Left lung (tissue), 14 donors: ENCODE results near the gene TUBB1. TPM values are rescaled to one million over a fixed set of nuclear protein-coding genes. Genes with fewer than 3 reads are reported as not detected.

Experiments used
- ATAC-seq: fragments of 200-7000 bp; cut with Tn5 transposase; one replicate; pipeline ENCODE4 v1.9.1; 2020; ENCODE audit warnings: moderate library complexity
- DNase-seq, 4 donors: peaks; one replicate each; pipeline ENCODE4 v3.0.0-alpha.2; 2013 to 2020
- H3K27ac ChIP-seq, 2 donors: fragments of 200-600 bp; sonication (generic) in 1 of 2; one replicate each; pipeline versions ENCODE4 v1.5.0 to v1.8.0; 2020 to 2021
- H3K27me3 ChIP-seq, 2 donors: fragments of 200-600 bp; sonication (generic) in 1 of 2; one replicate each; pipeline versions ENCODE4 v1.5.0 to v1.8.0; 2020 to 2021
- H3K36me3 ChIP-seq, 2 donors: fragments of 200-600 bp; sonication (generic) in 1 of 2; one replicate each; pipeline versions ENCODE4 v1.5.0 to v1.8.0; 2020 to 2021
- H3K4me1 ChIP-seq, 2 donors: fragments of 200-600 bp; one replicate each; pipeline ENCODE4 v1.8.0; 2021
- H3K4me3 ChIP-seq, 2 donors: fragments of 200-600 bp; sonication (generic) in 1 of 2; one replicate each; pipeline versions ENCODE4 v1.5.0 to v1.8.0; 2020 to 2021; ENCODE audit warnings: mild to moderate bottlenecking in 1 of 2
- H3K9me3 ChIP-seq, 2 donors: fragments of 200-600 bp; sonication (generic) in 1 of 2; one replicate each; pipeline versions ENCODE4 v1.5.0 to v1.8.0; 2020 to 2021
- CTCF ChIP-seq, 2 donors: fragments of 200-600 bp; sonication (generic) in 1 of 2; IDR thresholded peaks; one replicate each; pipeline versions ENCODE4 v1.5.0 to v1.8.0; 2021; ENCODE audit warnings: antibody characterized with exemption in 2 of 2
- intact Hi-C, 2 donors: fragments of 100-400 bp; cut with DNase I; formaldehyde crosslinking; loops; one replicate each; pipeline versions ENCODE4 v1.11.2 to v1.14.2; 2022
- long read RNA-seq, 12 donors: library from polyadenylated mRNA in 2 of 12; unstranded in 2 of 12; transcript quantifications; one replicate each; pipeline ENCODE4 v2.0.0 and lab custom pipeline, GENCODE V29; 2019 to 2026
- polyA plus RNA-seq, 6 donors: library from polyadenylated mRNA; unstranded; fragments of 120-200 nt; gene quantifications; one replicate each; pipeline ENCODE4 v1.2.1, GENCODE V29; 2013; ENCODE audit not compliant: insufficient read length in 6 of 6
- total RNA-seq, 2 donors: library from RNA; stranded (reverse); fragmentation: NEBNext Ultra II Directional; extraction: Animal tissue kit (Norgen Biotek cat#: 25700); gene quantifications; one replicate each; pipeline ENCODE4 v1.2.1, GENCODE V29; 2021
- donor health status: DM: no; HTN: yes; CAD: no.
- donor health status: DM: no; HTN: no; CAD: no.

The TUBB1 gene
- total RNA-seq (1 to 10 TPM; 2.0 to 3.6 TPM), polyA plus RNA-seq (1 to 10 TPM; 3.3 to 5.7 (median 4.7) TPM)
- long read RNA-seq, donor 1, transcript TUBB1-201 (4 exons, 3,496 nt) = major isoform, 6 of 2,416 reads
- long read RNA-seq, donor 1, partial matches to known transcripts = 2,410 of 2,416 reads
- long read RNA-seq, donor 1, other reads (novel, unspliced or antisense) = 0 of 2,416 reads
- long read RNA-seq, donor 2, partial matches to known transcripts = 2,580 of 2,628 reads
- long read RNA-seq, donor 2, other reads (novel, unspliced or antisense) = 47 of 2,628 reads
- long read RNA-seq, donor 3, partial matches to known transcripts = 0 of 1 reads
- long read RNA-seq, donor 3, other reads (novel, unspliced or antisense) = 0 of 1 reads
- long read RNA-seq, donor 4, partial matches to known transcripts = 0 of 2 reads
- long read RNA-seq, donor 4, other reads (novel, unspliced or antisense) = 0 of 2 reads
- long read RNA-seq, donor 5, partial matches to known transcripts = 0 of 3 reads
- long read RNA-seq, donor 5, other reads (novel, unspliced or antisense) = 0 of 3 reads
- long read RNA-seq, donor 6, partial matches to known transcripts = 0 of 1 reads
- long read RNA-seq, donor 6, other reads (novel, unspliced or antisense) = 0 of 1 reads
- long read RNA-seq, donor 7, partial matches to known transcripts = 0 of 2 reads
- long read RNA-seq, donor 7, other reads (novel, unspliced or antisense) = 0 of 2 reads
- long read RNA-seq, donor 8, partial matches to known transcripts = 5 of 6 reads
- long read RNA-seq, donor 8, other reads (novel, unspliced or antisense) = 0 of 6 reads
- long read RNA-seq, donor 9 = 0 reads
- long read RNA-seq, donor 10, partial matches to known transcripts = 0 of 1 reads
- long read RNA-seq, donor 10, other reads (novel, unspliced or antisense) = 0 of 1 reads
- long read RNA-seq, donor 11, partial matches to known transcripts = 2,850 of 2,857 reads
- long read RNA-seq, donor 11, other reads (novel, unspliced or antisense) = 7 of 2,857 reads
- long read RNA-seq, donor 12, partial matches to known transcripts = 5 of 5 reads
- long read RNA-seq, donor 12, other reads (novel, unspliced or antisense) = 0 of 5 reads

DNA sequence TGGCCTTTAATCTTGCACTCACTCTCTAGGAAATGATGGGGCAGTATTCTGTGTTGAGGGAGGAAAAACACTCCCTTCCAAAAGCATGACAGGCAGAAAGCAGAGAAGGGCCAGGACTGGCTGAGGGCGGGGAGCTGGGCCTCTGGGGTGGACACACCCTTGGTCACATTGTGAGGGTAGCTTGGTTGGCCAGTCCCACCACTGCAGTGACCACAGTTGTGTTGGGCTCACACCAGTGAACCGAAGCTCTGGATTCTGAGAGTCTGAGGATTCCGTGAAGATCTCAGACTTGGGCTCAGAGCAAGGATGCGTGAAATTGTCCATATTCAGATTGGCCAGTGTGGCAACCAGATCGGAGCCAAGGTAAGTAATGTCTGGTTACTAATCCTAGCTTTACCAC, at the start of gene TUBB1:
Gene TUBB1 (plus strand): TSS at position 213 of the 400 bp plus-strand sequence. CDS start 94 bp downstream, at position 307.
- H3K27me3 ChIP-seq = no peaks in the 10 kb centered on the region
- ATAC-seq (no peak), DNase-seq (no peak)
- H3K36me3 ChIP-seq = peaks cover 0 to 25% of the 10 kb centered on the region in 2 donors
- TF ChIP-seq CTCF (IDR thresholded peaks at IDR 0.05) = no peak
- peaks cover 0 to 8% of the 10 kb centered on the region in 2 donors for H3K4me1 ChIP-seq
- no peaks in the 10 kb centered on the region for H3K9me3 ChIP-seq
- no peak within 1 kb of the TSS for H3K4me3 ChIP-seq
- intact Hi-C loops = no loop called here
- H3K27ac ChIP-seq = no peak within 1 kb of the TSS

DNA sequence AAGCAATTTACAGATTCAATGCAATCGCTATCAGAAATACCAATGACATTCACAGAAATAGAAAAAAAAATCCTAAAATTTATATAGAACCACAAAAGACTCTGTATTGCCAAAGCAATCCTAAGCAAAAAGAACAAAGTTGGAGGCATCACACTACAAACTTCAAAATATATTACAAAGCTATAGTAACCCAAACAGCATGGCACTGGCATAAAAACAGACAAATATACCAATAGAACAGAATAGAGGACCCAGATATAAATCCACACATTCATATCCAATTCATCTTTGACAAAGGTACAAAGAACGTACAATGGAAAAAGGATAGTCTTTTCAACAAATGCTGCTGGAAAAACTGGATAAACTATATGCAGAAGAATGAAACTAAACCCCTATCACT, 49.8 kb upstream of the TUBB1 start:
- ATAC-seq (no peak), DNase-seq (no peak)
- Histone ChIP-seq H3K4me3 (no peak overlapping the region), H3K4me1 (no peaks in the 10 kb centered on the region), H3K27me3 (no peaks in the 10 kb centered on the region), H3K9me3 (no peaks in the 10 kb centered on the region), H3K36me3 (no peaks in the 10 kb centered on the region), H3K27ac (no peak overlapping the region)
- intact Hi-C loops = no loop called here
- no peak for TF ChIP-seq CTCF (IDR thresholded peaks at IDR 0.05)

- Histone ChIP-seq H3K27me3 (no peaks in the 10 kb centered on the region), H3K9me3 (peaks cover 0 to 4% of the 10 kb centered on the region in 2 donors), H3K36me3 (no peaks in the 10 kb centered on the region), H3K4me1 (no peaks in the 10 kb centered on the region), H3K4me3 (no peak overlapping the region), H3K27ac (no peak overlapping the region)
- DNase-seq = no peak
- no peak for TF ChIP-seq CTCF (IDR thresholded peaks at IDR 0.05)
- no peak for ATAC-seq
- intact Hi-C loops = no loop called here
Observed at GRCh38 chr20:58970146-58970545, 49.1 kb upstream of the TUBB1 start.

GRCh38 chr20:58971429-58971828, 47.8 kb upstream of the TUBB1 start:
- Histone ChIP-seq H3K36me3 (no peaks in the 10 kb centered on the region), H3K9me3 (peaks cover 0 to 14% of the 10 kb centered on the region in 2 donors), H3K27me3 (no peaks in the 10 kb centered on the region), H3K27ac (no peak overlapping the region), H3K4me1 (no peaks in the 10 kb centered on the region), H3K4me3 (no peak overlapping the region)
- no peak for TF ChIP-seq CTCF (IDR thresholded peaks at IDR 0.05)
- ATAC-seq = no peak
- intact Hi-C loops = no loop called here
- no peak for DNase-seq
